Naive B cell (primary cell): ENCODE results near the gene EYA4. TPM values are rescaled to one million over a fixed set of nuclear protein-coding genes. Genes with fewer than 3 reads are reported as not detected.

Experiments
- ATAC-seq, 2 donors: fragments of 150-1000 bp; cut with Tn5 transposase; 2 replicates each; pipeline ENCODE4 v1.10.0; 2021; ENCODE audit warnings: low read depth in 2 of 2, mild to moderate bottlenecking in 2 of 2, moderate library complexity in 2 of 2
- DNase-seq: peaks from one replicate; pipeline ENCODE4 v3.0.0; 2022
- H3K27ac Mint-ChIP-seq, 6 donors: one replicate each; pipeline ENCODE4 v1.8.0; 2020 to 2022; ENCODE audit warnings: mild to moderate bottlenecking in 6 of 6, mixed read lengths in 6 of 6, moderate library complexity in 5 of 6, inconsistent platforms in 2 of 6
- H3K27me3 Mint-ChIP-seq, 3 donors: one replicate each; pipeline ENCODE4 v1.8.0; 2021 to 2022; ENCODE audit warnings: mixed read lengths in 3 of 3, mild to moderate bottlenecking in 1 of 3
- H3K36me3 Mint-ChIP-seq, 2 donors: one replicate each; pipeline ENCODE4 v1.8.0; 2020 to 2022; ENCODE audit warnings: mixed read lengths in 2 of 2, inconsistent platforms in 1 of 2, mild to moderate bottlenecking in 1 of 2
- H3K4me1 Mint-ChIP-seq, 3 donors: one replicate each; pipeline ENCODE4 v1.8.0; 2020 to 2022; ENCODE audit warnings: mixed read lengths in 3 of 3, inconsistent platforms in 1 of 3, mild to moderate bottlenecking in 1 of 3, moderate library complexity in 1 of 3
- H3K4me3 Mint-ChIP-seq, 8 donors: one replicate each; pipeline ENCODE4 v1.8.0; 2020 to 2022; ENCODE audit warnings: mild to moderate bottlenecking in 8 of 8, mixed read lengths in 8 of 8, moderate library complexity in 8 of 8, inconsistent platforms in 2 of 8
- H3K9me3 Mint-ChIP-seq, 7 donors: one replicate each; pipeline ENCODE4 v1.8.0; 2020 to 2022; ENCODE audit warnings: mixed read lengths in 7 of 7, mild to moderate bottlenecking in 5 of 7, inconsistent platforms in 2 of 7, moderate library complexity in 1 of 7
- polyA plus RNA-seq, 6 donors: library from polyadenylated mRNA; unstranded; fragments of 300-500 nt; fragmentation: Illumina TruSeq; gene quantifications; one replicate each; pipeline ENCODE4 v1.2.3, GENCODE V29; 2021; ENCODE audit warnings: low read depth in 6 of 6

Gene EYA4
- polyA plus RNA-seq, 6 donors from 2014 or later = not detected

DNA sequence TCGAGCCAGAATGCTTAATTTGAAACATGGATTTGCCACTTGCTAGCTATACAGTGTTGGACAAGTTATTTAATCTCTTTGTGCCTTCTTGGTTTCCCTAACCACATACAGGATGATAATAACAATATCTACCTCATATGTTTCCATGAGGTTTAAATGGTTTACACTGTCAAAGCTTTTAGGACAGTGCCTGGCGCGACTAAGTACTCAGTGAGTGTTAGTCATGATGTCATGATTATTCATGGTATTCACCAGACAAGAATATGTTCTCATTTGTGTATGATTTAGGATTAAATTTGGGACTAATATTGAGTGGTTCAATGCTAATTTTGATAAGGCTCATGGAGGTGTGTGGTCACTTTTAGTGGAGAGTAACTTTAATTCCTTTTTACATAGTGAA lies 167.4 kb downstream of the EYA4 start:
- Mint-ChIP-seq H3K27me3 (no peaks in the 10 kb centered on the region), H3K4me3 (no peak overlapping the region), H3K36me3 (no peaks in the 10 kb centered on the region), H3K9me3 (peaks cover 0 to 4% (median 0%) of the 10 kb centered on the region in 7 donors), H3K27ac (no peak overlapping the region), H3K4me1 (no peaks in the 10 kb centered on the region)
- ATAC-seq = no peak
- no peak for DNase-seq

DNA sequence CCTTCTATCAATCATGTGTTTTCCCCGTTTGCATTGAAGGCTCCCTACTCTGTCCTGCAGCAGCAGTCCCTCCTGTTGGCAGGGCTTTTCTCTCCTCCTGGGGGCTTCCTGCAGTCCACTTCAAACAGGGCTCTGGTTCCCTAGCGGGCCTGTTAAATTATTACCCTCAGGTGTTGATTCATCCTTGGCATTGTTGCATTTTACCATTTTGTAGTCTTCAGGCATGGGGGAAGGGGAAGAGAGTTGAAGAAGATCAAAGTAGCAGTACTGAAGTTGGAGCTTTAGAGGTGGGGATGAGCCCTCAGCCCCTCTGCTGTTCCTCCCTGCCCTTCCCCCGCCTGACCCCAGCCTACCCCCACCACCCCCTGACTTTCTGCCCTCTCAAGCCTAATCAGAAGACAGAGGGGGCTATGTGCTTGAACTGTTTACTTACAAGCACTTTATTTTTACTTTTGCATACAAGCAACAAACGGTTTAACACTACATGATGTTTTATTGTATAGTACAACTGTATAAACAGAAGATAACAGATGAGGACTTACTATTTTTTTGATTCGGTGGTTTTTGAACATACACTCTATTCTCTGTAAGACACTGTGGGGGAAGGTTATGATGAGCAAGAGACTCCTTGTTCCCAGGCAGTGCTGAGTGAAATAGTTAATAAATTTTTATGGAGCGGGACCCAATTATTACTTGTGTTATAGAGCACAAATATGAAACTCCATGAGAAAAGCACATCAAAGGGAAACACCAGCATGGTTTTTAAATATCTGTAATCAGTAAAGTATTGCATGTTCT lies 169.7 kb downstream of the EYA4 start:
- Mint-ChIP-seq H3K27ac (no peak overlapping the region), H3K9me3 (no peaks in the 10 kb centered on the region), H3K4me3 (no peak overlapping the region), H3K36me3 (no peaks in the 10 kb centered on the region), H3K27me3 (no peaks in the 10 kb centered on the region), H3K4me1 (no peaks in the 10 kb centered on the region)
- ATAC-seq (no peak), DNase-seq (no peak)

DNA sequence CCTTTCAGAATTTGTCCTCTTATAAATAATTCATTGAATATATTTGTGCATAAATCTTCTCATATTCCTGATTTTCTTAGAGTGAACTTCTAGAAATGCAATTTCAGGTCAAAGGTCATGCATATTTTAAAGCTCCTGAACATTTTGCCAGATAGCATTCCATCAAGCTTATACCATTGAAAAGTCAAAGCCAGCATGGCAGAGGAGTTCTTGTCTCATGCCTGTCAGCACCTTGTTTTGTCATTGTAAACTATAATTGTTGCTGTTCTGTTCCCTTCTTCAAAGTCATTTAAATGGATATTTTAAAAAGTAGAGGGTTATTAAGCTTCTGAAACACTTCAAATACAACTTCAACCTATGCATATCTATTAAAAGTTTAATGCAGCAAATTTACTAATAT lies 170.6 kb downstream of the EYA4 start:
- Mint-ChIP-seq H3K36me3 (no peaks in the 10 kb centered on the region), H3K9me3 (no peaks in the 10 kb centered on the region), H3K4me3 (no peak overlapping the region), H3K4me1 (no peaks in the 10 kb centered on the region), H3K27me3 (no peaks in the 10 kb centered on the region), H3K27ac (no peak overlapping the region)
- ATAC-seq (no peak), DNase-seq (no peak)

DNA sequence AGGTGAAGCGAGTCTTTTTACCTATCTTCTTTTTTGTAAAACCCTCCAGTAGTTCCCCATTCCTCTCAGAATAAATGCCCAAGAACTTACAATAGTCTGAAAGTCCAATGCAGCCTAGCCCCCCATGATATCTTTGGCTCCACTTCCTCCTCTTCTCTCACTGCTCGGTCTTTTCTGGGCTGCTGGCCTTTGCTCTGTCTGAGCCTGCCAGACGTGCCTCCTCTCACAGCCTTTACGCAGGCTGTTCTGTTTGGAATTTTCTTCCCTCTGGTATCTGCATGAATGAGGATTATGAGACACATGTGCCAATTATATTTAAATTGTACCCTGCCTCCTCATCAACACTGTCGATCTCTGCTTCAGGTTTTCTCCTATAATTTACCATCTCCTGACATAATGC lies 174.1 kb downstream of the EYA4 start:
- Mint-ChIP-seq H3K4me1 (no peaks in the 10 kb centered on the region), H3K9me3 (no peaks in the 10 kb centered on the region), H3K27ac (no peak overlapping the region), H3K27me3 (peaks cover 0 to 1% (median 0%) of the 10 kb centered on the region in 3 donors), H3K36me3 (no peaks in the 10 kb centered on the region), H3K4me3 (no peak overlapping the region)
- no peak for DNase-seq
- no peak for ATAC-seq

DNA sequence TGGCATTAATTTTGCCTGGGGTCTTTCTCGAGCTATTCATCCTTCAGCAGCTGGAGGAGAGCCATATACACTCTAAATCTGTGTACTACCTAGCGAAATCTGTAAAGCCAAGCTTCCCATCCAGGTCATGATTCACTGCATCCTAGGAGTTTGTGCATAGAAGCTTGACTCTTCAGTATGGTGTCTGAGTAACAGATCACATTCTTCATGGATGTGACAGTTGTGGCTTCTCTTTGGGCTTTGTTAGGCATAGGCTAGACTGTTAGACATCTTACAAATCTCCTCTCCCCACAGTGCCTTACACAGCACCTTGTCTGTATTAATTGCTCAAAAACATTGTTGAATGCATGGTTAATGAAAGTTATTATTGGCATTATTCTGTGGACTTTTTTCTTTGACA lies 177.0 kb downstream of the EYA4 start:
- Mint-ChIP-seq H3K9me3 (no peaks in the 10 kb centered on the region), H3K36me3 (no peaks in the 10 kb centered on the region), H3K4me1 (no peaks in the 10 kb centered on the region), H3K27me3 (peaks cover 0 to 3% (median 0%) of the 10 kb centered on the region in 3 donors), H3K27ac (no peak overlapping the region), H3K4me3 (no peak overlapping the region)
- DNase-seq (no peak), ATAC-seq (no peak)

DNA sequence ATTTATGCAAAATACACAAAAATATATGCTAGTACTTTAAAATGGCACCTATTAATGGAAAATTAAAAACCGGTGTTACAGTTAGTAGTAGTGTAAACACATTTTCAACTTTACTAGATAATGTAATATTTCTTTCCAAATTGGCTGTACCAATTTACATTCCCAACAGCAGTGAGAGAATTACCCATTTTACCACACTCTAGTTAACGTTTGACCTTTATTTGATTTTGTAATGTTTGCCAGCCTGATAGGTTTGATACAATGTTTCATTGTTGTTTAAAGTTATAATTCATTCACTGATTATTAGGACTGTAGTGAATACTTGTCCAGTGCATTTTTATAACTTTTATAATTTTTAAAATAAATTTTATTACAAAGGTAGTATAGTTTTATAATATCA lies 182.1 kb downstream of the EYA4 start:
- Mint-ChIP-seq H3K27ac (no peak overlapping the region), H3K4me3 (no peak overlapping the region), H3K9me3 (peaks cover 0 to 4% (median 0%) of the 10 kb centered on the region in 7 donors), H3K27me3 (peaks cover 0 to 3% (median 0%) of the 10 kb centered on the region in 3 donors), H3K4me1 (no peaks in the 10 kb centered on the region), H3K36me3 (no peaks in the 10 kb centered on the region)
- DNase-seq = no peak
- no peak for ATAC-seq

DNA sequence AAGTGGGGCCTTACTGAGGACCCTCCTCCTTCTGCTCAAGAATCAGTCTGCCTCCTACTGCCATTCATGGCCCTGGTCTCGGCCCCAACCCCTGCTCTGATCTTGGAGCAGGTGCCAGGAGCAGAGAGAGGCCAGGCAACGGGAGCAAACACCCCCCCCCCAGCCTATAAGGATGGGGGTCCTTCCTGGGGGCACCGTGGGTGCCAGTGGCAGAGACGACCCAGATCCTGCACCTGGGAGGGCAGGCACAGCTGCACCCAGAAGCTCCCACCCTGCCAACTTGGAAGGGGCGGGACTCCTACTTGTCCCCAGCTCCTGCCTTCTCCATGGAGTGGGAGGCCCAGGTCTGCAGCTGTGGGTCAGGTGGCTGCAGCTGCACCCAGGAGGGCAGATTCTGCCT lies 183.2 kb downstream of the EYA4 start:
- peak overlapping the region in 1 of 6 donors; percentile 58 for H3K27ac Mint-ChIP-seq
- no peaks in the 10 kb centered on the region for H3K36me3 Mint-ChIP-seq
- peaks cover 0 to 4% (median 0%) of the 10 kb centered on the region in 7 donors for H3K9me3 Mint-ChIP-seq
- H3K27me3 Mint-ChIP-seq = peaks cover 0 to 3% (median 0%) of the 10 kb centered on the region in 3 donors
- DNase-seq (no peak), ATAC-seq (no peak)
- no peaks in the 10 kb centered on the region for H3K4me1 Mint-ChIP-seq
- no peak overlapping the region for H3K4me3 Mint-ChIP-seq

DNA sequence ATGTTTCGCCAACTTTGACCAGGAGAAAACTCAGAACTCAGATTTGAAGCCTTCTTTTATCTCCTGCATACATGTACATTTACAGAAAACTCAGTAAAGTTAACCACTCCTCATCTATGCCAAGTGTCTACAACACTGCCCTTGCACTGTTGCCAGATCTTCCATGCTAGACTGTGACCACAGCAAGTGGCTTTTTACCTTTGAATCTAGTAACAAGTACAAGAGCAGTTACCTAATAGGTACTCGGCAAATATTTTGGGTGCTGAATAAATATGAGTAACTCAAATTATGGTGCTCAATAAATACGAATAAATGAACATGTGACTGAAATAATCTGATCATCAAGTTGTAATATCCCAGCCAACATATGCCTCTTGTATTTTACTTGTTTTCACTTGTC lies 184.9 kb downstream of the EYA4 start:
- Mint-ChIP-seq H3K36me3 (no peaks in the 10 kb centered on the region), H3K4me1 (no peaks in the 10 kb centered on the region), H3K27me3 (no peaks in the 10 kb centered on the region), H3K9me3 (peaks cover 0 to 7% (median 0%) of the 10 kb centered on the region in 7 donors), H3K27ac (no peak overlapping the region), H3K4me3 (no peak overlapping the region)
- DNase-seq (no peak), ATAC-seq (no peak)

DNA sequence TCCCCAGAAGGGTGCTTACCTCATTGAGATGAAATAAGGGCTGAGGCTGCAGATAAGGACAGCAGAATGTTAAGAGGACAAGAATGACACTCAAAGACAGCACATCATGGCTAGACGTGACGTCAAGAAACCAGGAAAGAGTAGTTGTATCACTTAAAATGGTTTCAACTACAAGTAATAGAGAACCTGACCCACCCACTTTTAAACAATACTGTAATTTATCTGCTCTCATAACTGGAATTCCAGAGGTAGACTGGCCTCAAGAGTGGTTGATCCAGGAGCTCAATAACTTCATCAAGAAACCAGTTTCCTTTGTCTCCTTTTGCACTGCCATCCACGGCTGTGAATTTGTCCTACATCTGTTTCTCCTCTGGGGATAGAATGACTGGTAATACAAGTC lies 187.1 kb downstream of the EYA4 start:
- Mint-ChIP-seq H3K4me3 (no peak overlapping the region), H3K27ac (no peak overlapping the region), H3K36me3 (no peaks in the 10 kb centered on the region), H3K9me3 (peaks cover 0 to 7% (median 0%) of the 10 kb centered on the region in 7 donors), H3K4me1 (no peaks in the 10 kb centered on the region), H3K27me3 (no peaks in the 10 kb centered on the region)
- ATAC-seq (no peak), DNase-seq (no peak)

DNA sequence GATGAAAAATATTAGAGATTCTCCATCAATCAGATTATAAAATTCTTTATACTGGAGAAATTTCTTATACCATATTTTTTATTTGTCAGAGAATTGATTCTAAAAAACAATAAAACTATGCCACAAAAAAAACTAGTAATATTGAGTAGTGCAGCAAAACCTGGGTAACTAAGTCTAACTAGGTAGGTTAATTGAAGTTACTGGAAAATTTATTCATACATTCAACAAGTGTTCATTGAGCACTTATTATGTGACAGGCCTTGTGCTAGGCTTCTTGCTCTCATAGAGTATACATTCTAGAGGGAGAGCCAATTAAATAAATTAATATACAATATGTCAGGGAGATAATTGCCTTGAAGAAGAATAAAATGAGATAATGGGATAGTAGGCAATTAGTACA lies 189.4 kb downstream of the EYA4 start:
- Mint-ChIP-seq H3K9me3 (peaks cover 0 to 7% (median 0%) of the 10 kb centered on the region in 7 donors), H3K36me3 (no peaks in the 10 kb centered on the region), H3K4me3 (no peak overlapping the region), H3K27me3 (no peaks in the 10 kb centered on the region), H3K27ac (no peak overlapping the region), H3K4me1 (no peaks in the 10 kb centered on the region)
- no peak for DNase-seq
- no peak for ATAC-seq

DNA sequence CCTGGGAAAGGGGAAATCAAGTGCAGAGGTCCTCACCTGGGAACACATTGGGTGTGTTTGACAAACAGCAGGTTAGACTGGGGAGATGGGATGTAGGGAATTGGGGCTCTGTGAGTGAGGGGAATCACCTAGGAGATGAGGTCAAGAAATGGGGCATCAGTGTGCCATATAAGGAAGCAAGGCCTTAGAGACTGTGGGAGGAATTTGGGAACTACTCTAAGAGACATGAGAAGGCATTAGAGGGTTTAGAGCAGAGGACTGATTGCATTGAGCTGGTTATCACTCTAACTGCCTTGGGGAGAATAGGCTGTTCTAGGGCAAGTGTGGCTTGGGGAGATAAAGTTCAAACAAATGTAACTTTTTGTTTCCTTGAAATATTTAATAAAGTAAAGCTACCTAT lies 189.9 kb downstream of the EYA4 start:
- ATAC-seq = no peak
- Mint-ChIP-seq H3K27me3 (no peaks in the 10 kb centered on the region), H3K9me3 (peaks cover 0 to 3% (median 0%) of the 10 kb centered on the region in 7 donors), H3K4me1 (no peaks in the 10 kb centered on the region), H3K36me3 (no peaks in the 10 kb centered on the region), H3K27ac (no peak overlapping the region), H3K4me3 (no peak overlapping the region)
- no peak for DNase-seq

DNA sequence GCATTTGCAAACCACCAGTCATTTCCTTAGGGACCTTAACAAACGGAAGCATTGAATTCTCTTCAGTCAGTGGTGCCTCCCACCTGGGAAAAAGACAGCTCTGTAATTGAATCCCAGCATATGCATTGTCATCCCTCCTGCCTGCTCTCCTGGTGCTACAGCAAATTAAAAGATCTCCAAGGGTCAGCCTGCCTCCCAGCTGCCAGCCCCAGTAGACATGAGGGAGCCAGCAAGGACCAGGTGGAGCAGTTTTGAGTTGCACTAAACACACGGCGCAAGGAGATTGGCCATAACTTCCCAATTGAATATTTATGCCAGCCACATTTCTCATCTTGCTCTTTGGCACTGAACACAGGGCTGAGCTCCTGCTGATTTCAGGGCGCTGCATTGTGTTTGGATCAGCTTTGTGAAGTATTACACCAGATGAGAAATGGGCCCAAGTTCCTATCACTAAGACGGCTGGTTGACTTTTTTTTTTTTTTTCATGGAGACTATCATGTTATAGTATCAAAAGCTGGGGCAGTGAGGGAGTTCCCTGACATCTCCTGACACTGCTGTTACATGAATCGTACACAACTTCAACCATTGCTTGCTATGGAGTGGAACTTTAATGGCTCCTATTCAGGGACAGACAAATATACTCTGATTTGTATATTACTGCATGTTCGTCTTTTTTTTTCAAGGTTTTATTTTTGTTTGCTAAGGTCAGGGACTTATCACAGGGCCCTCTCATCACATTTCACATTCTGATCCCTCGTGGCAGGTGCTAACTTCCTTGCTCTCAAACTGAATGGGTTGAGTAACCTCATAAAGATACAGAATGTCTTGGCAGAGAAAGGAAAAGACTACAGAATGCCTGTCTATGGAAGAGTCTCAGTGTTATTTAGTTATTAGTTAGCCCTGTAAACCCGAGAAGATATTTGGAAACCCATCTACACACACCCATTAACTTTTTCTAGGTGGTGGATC lies 191.1 kb downstream of the EYA4 start:
- no peaks in the 10 kb centered on the region for H3K36me3 Mint-ChIP-seq
- H3K9me3 Mint-ChIP-seq = peaks cover 0 to 3% (median 0%) of the 10 kb centered on the region in 7 donors
- H3K4me3 Mint-ChIP-seq = no peak overlapping the region
- no peaks in the 10 kb centered on the region for H3K27me3 Mint-ChIP-seq
- DNase-seq (no peak), ATAC-seq (no peak)
- H3K27ac Mint-ChIP-seq = no peak overlapping the region
- H3K4me1 Mint-ChIP-seq = no peaks in the 10 kb centered on the region

DNA sequence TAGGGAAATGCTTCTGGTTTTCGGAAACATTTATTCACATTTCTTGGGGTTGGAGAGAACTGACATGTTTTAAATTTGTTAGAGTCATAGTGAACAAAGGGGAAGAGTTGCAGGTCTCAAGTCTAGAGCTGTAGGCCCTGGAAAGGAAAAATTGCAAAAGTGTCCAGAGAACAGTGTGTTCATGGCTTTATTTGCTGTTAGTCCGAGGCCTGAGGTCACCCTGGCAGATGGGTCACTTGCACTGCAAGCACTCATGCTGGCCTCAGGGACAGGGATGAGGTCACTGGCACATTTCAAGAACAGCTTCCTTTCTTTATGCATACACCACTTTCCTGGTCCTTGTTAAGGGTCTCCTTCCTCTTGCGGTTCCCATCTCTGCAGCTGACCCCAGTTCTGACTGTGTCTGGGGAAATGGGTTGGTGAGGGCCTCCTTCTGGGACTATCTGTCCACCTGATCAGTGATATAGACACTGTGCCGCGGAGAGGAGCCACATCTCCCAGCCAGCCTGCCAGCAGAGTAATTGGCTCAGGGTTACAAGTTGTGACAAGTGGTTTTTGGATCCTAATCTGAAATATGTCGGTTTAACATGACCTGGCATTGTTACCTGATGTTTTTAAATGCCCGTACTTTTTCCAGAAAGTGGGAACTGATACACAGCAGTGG lies 194.0 kb downstream of the EYA4 start:
- Mint-ChIP-seq H3K9me3 (peaks cover 0 to 3% (median 0%) of the 10 kb centered on the region in 7 donors), H3K4me3 (no peak overlapping the region), H3K36me3 (no peaks in the 10 kb centered on the region), H3K27me3 (no peaks in the 10 kb centered on the region), H3K27ac (peak overlapping the region in 1 of 6 donors; percentile 20), H3K4me1 (no peaks in the 10 kb centered on the region)
- ATAC-seq (no peak), DNase-seq (no peak)
